Measurements from ENCODE around the gene MRPS18A. TPM values are rescaled to one million over a fixed set of nuclear protein-coding genes. Genes with fewer than 3 reads are reported as not detected.

MRPS18A gene
- total and polyA plus RNA-seq, 2 experiments from 2014 or later, result 58.6 to 62.7 TPM

- H3K9me2 ChIP-seq (ENCODE audit: insufficient read depth), result no peaks in the 10 kb centered on the region
- H3K4me1 Mint-ChIP-seq, result peaks cover 7% of the 10 kb centered on the region
- no peaks in the 10 kb centered on the region for H3K4me1 ChIP-seq (ENCODE audit: insufficient read depth)
- peaks cover 7% of the 10 kb centered on the region; the same call in 1 of the 2 replicates for H3K36me3 ChIP-seq (ENCODE audit: insufficient read depth)
- peaks cover 63% of the 10 kb centered on the region for H3K36me3 Mint-ChIP-seq (ENCODE audit: low read depth)
- H3K79me2 ChIP-seq (replicated peaks; ENCODE audit: insufficient read depth), result peaks cover 19% of the 10 kb centered on the region
- no peak overlapping the region for H3K4me3 ChIP-seq
- no peaks in the 10 kb centered on the region for H3K27me3 ChIP-seq (ENCODE audit: insufficient read depth)
- no peak for DNase-seq (ENCODE audit: low spot score)
- TF ChIP-seq CTCF (conservative IDR thresholded peaks at IDR 0.05; ENCODE audit: low read depth in 2 of 2), result no peak
- TF ChIP-seq NANOG (IDR thresholded peaks at IDR 0.05; ENCODE audit: borderline replicate concordance), result no peak
- no peak for TF ChIP-seq CREB1 (CRISPR knock-in tag; IDR thresholded peaks at IDR 0.05; ENCODE audit: low read depth)
- TF ChIP-seq JUNB (IDR thresholded peaks at IDR 0.05; ENCODE audit: unreplicated experiment), result no peak
- no peak for TF ChIP-seq ZNF114 (CRISPR knock-in tag; IDR thresholded peaks at IDR 0.05)
- TF ChIP-seq POLR2AphosphoS5 (IDR thresholded peaks at IDR 0.05; ENCODE audit: low read depth), result no peak
- TF ChIP-seq EZH2phosphoT487 (IDR thresholded peaks at IDR 0.05; ENCODE audit: unreplicated experiment), result no peak
- TF ChIP-seq STAT1 (IDR thresholded peaks at IDR 0.05; ENCODE audit: unreplicated experiment), result no peak
- H3K4me2 ChIP-seq, result no peak overlapping the region
- H3K9me3 Mint-ChIP-seq, result no peaks in the 10 kb centered on the region
- no peak overlapping the region for H3K4me3 Mint-ChIP-seq
- peaks cover 8% of the 10 kb centered on the region for H3K27me3 Mint-ChIP-seq (ENCODE audit: insufficient read depth, low read depth, poor library complexity)
- H2AFZ ChIP-seq, result no peak overlapping the region
- no peak overlapping the region for H3K27ac ChIP-seq (ENCODE audit: low read depth)
- peaks cover 7% of the 10 kb centered on the region for H4K20me1 ChIP-seq (replicated peaks; ENCODE audit: insufficient read depth)
- H3K27ac Mint-ChIP-seq, result no peak overlapping the region
- 0 out of 2 replicates have a peak, but pooled peaks cover 6% of the 10 kb centered on the region for H3F3A ChIP-seq (replicated peaks; ENCODE audit: low read depth)
- ATAC-seq, result no peak
These were observed 62.1 kb downstream of the MRPS18A start for GRCh38 chr6:43625393-43625992.

GRCh38 chr6:43624786-43625288, 62.8 kb downstream of the MRPS18A start:
- H3K4me1 ChIP-seq (ENCODE audit: insufficient read depth), result no peaks in the 10 kb centered on the region
- Mint-ChIP-seq H3K27ac (no peak overlapping the region), H3K4me3 (no peak overlapping the region), H3K4me1 (peaks cover 5% of the 10 kb centered on the region), H3K9me3 (no peaks in the 10 kb centered on the region), H3K27me3 (ENCODE audit: insufficient read depth, low read depth, poor library complexity) (peaks cover 8% of the 10 kb centered on the region), H3K36me3 (ENCODE audit: low read depth) (peaks cover 64% of the 10 kb centered on the region)
- peaks cover 11% of the 10 kb centered on the region for H3K36me3 ChIP-seq (ENCODE audit: insufficient read depth)
- peaks cover 19% of the 10 kb centered on the region for H3K79me2 ChIP-seq (replicated peaks; ENCODE audit: insufficient read depth)
- H3K27ac ChIP-seq (ENCODE audit: low read depth), result no peak overlapping the region
- no peak overlapping the region for H3K4me2 ChIP-seq
- no peaks in the 10 kb centered on the region for H3K9me2 ChIP-seq (ENCODE audit: insufficient read depth)
- H3K27me3 ChIP-seq (ENCODE audit: insufficient read depth), result no peaks in the 10 kb centered on the region
- no peak for ATAC-seq
- H4K20me1 ChIP-seq (replicated peaks; ENCODE audit: insufficient read depth), result peaks cover 7% of the 10 kb centered on the region
- DNase-seq (ENCODE audit: low spot score), result no peak
- no peak for TF ChIP-seq POLR2AphosphoS5 (IDR thresholded peaks at IDR 0.05; ENCODE audit: low read depth)
- TF ChIP-seq JUNB (IDR thresholded peaks at IDR 0.05; ENCODE audit: unreplicated experiment), result no peak
- no peak for TF ChIP-seq REST (IDR thresholded peaks at IDR 0.05; ENCODE audit: unreplicated experiment)
- peaks cover 6% of the 10 kb centered on the region; the same call in 1 of the 2 replicates for H3F3A ChIP-seq (replicated peaks; ENCODE audit: low read depth)
- no peak overlapping the region for H2AFZ ChIP-seq
- no peak overlapping the region for H3K4me3 ChIP-seq

All from GM23338 (cell line).